ENCODE measurements around the gene UROD.
"Not testable (repeated sequence)": the region's sequence is repeated elsewhere in the genome, so short reads cannot be mapped to it uniquely, and the experiment has no call there.

Gene UROD

GRCh38 chr1:45038661-45039364 lies 26.8 kb downstream of the UROD start:
- DNase-seq (ENCODE audit: low read depth in 1 of 2, low spot score in 1 of 2): no peak

GRCh38 chr1:45040297-45040696 lies 28.2 kb downstream of the UROD start:
- no peak for DNase-seq (ENCODE audit: low read depth in 1 of 2, low spot score in 1 of 2)

GRCh38 chr1:45043094-45043493 lies 31.0 kb downstream of the UROD start:
- no peak for DNase-seq (ENCODE audit: low read depth in 1 of 2, low spot score in 1 of 2)

GRCh38 chr1:45044916-45045315 lies 32.9 kb downstream of the UROD start:
- DNase-seq (ENCODE audit: low read depth in 1 of 2, low spot score in 1 of 2): no peak

GRCh38 chr1:45047032-45047431 lies 35.0 kb downstream of the UROD start:
- no peak for DNase-seq (ENCODE audit: low read depth in 1 of 2, low spot score in 1 of 2)

- no peak for DNase-seq (ENCODE audit: low read depth in 1 of 2, low spot score in 1 of 2)
Observed at GRCh38 chr1:45051005-45051772, 39.1 kb downstream of the UROD start.

GRCh38 chr1:45057542-45057941 lies 45.5 kb downstream of the UROD start:
- no peak for DNase-seq (ENCODE audit: low read depth in 1 of 2, low spot score in 1 of 2)

- DNase-seq (ENCODE audit: low read depth in 1 of 2, low spot score in 1 of 2): no peak
Observed at GRCh38 chr1:45059829-45060228, 47.8 kb downstream of the UROD start.

- DNase-seq (ENCODE audit: low read depth in 1 of 2, low spot score in 1 of 2): not testable (repeated sequence)
Observed at GRCh38 chr1:45062463-45062862, 50.4 kb downstream of the UROD start.

GRCh38 chr1:45065083-45065482 lies 53.0 kb downstream of the UROD start:
- no peak for DNase-seq (ENCODE audit: low read depth in 1 of 2, low spot score in 1 of 2)

Data from activated CD4-positive, alpha-beta T cell treated with anti-CD3 and anti-CD28 coated beads, Interleukin-2, amount 50 U/mL, for 24 hours (primary cell).